Heart right ventricle (tissue), 16 donors: ENCODE results near the gene FCGR2B. TPM values are rescaled to one million over a fixed set of nuclear protein-coding genes. Genes with fewer than 3 reads are reported as not detected.
"Not testable (repeated sequence)": the region's sequence is repeated elsewhere in the genome, so short reads cannot be mapped to it uniquely, and the experiment has no call there.

Source experiments
- ATAC-seq, 8 donors: fragments of 200-7000 bp; cut with Tn5 transposase; one replicate each; pipeline ENCODE4 v1.9.1; 2020; ENCODE audit warnings: mild to moderate bottlenecking in 8 of 8, moderate library complexity in 8 of 8, moderate number of reproducible peaks in 1 of 8
- DNase-seq, 2 donors: peaks; one replicate each; pipeline ENCODE4 v3.0.0-alpha.2; 2020
- H3K27ac ChIP-seq, 10 donors: fragments of 200-600 bp; sonication (generic) in 2 of 10; one replicate each; pipeline versions ENCODE4 v1.5.0 to v1.8.0; 2020 to 2022; ENCODE audit warnings: mild to moderate bottlenecking in 3 of 10
- H3K27me3 ChIP-seq, 7 donors: fragments of 200-600 bp; one replicate each; pipeline ENCODE4 v1.8.0; 2021 to 2022; ENCODE audit warnings: mild to moderate bottlenecking in 2 of 7
- H3K36me3 ChIP-seq, 9 donors: fragments of 200-600 bp; sonication (generic) in 1 of 9; one replicate each; pipeline versions ENCODE4 v1.5.0 to v1.8.0; 2020 to 2022; ENCODE audit warnings: mild to moderate bottlenecking in 2 of 9
- H3K4me1 ChIP-seq, 9 donors: fragments of 200-600 bp; sonication (generic) in 1 of 9; one replicate each; pipeline versions ENCODE4 v1.5.0 to v1.8.0; 2020 to 2022; ENCODE audit warnings: mild to moderate bottlenecking in 4 of 9
- H3K4me3 ChIP-seq, 10 donors: fragments of 200-600 bp; sonication (generic) in 2 of 10; one replicate each; pipeline versions ENCODE4 v1.5.0 to v1.8.0; 2020 to 2022; ENCODE audit warnings: mild to moderate bottlenecking in 7 of 10, moderate library complexity in 2 of 10
- H3K9me3 ChIP-seq, 11 donors: fragments of 200-600 bp in 10 of 11; sonication (generic) in 2 of 11; one replicate each; pipeline versions ENCODE4 v1.5.0 to v1.8.0; 2013 to 2022; ENCODE audit warnings: mild to moderate bottlenecking in 2 of 11, control low read depth in 1 of 11, moderate library complexity in 1 of 11
- WGBS, 2 donors: extraction: QIAGEN DNeasy Blood & Tissue Kit; methylation state at CpG; one replicate each; pipeline ENCODE4 v1.1.7; 2013; ENCODE audit warnings: inconsistent platforms in 1 of 2; 5-methylcytosine and 5-hydroxymethylcytosine counted together
- intact Hi-C, 10 donors: fragments of 100-400 bp; cut with DNase I; formaldehyde crosslinking; loops; one replicate each; pipeline versions ENCODE4 v1.11.1 to v1.14.2; 2022
- long read RNA-seq, 3 donors: library from polyadenylated mRNA; unstranded; transcript quantifications; one replicate each; pipeline ENCODE4 v2.0.0, GENCODE V29; 2020 to 2021
- polyA plus RNA-seq, 2 donors: library from polyadenylated mRNA; stranded (reverse); fragments of 200-250 nt; gene quantifications; one replicate each; pipeline ENCODE4 v1.2.3, GENCODE V29; 2013
- total RNA-seq, 10 donors: library from RNA; stranded (reverse); fragmentation: NEBNext Ultra II Directional in 3 of 10; extraction: Animal tissue kit (Norgen Biotek cat#: 25700) in 3 of 10; gene quantifications; one replicate each; pipeline versions ENCODE4 v1.2.1 to v1.2.4, GENCODE V29; 2021 to 2023
- donor health status: Arrhythmogenic right ventricular cardiomyopathy.
- donor health status: ischemic (EF 13 %, LVEDD 7.1; RV severe dilation, severe dysfunction).
- donor health status: healthy with polysubstance abuse.
- donor health status: DM: no; HTN: yes; CAD: no.
- donor health status: DM: no; HTN: no; CAD: no.
- donor health status: ischemic (EF 25% LVEDD 6.9; RV normal size, moderate dysfunction).
- donor health status: ischemic (EF 25% LVEDD 5.7; RV mildly dilated, moderate dysfunction).
- donor health status: healthy.
- donor health status: DM: yes; HTN: yes; CAD: no.
- donor health status: Ischemic cardiomyopathy.
- donor health status: ischemic (EF 35%, LVEDD 5.7; RV mildly dilated, moderate dysfunction).
- donor health status: nonischemic (EF 11% LVEDD 7.7; RV severe dilation, severe dysfunction).
- donor health status: DM: yes; HTN: yes; CAD: no.
- donor health status: PGD.
- donor health status: ischemic (EF 29% LVEDD 5.4; RV normal size, mild dysfunction).
- donor health status: nonischemic (EF 23%, LVEDD 6.1; RV moderate dilation, normal function).

FCGR2B gene
- total RNA-seq = 10 to 100 TPM in 2 of 10 donors, 1 to 10 TPM in 8; 1.7 to 40.9 (median 6.7) TPM
- 1 to 10 TPM; 3.7 to 4.3 TPM for polyA plus RNA-seq
- long read RNA-seq, donor 1 = 0 reads
- long read RNA-seq, donor 2 = 0 reads
- long read RNA-seq, donor 3, partial matches to known transcripts = 1 of 3 reads
- long read RNA-seq, donor 3, other reads (novel, unspliced or antisense) = 0 of 3 reads

- WGBS, 2 donors = no CpG with 5 or more reads among the region's 4 CpGs
- intact Hi-C loops = not testable (repeated sequence)
- peak in 6 of 8 donors; percentile 35 to 65 (median 60) for ATAC-seq
These were observed at the start of gene FCGR2B for GRCh38 chr1:161662684-161663339. Gene FCGR2B (plus strand): TSS chr1:161663143. CDS start chr1:161663242, 99 bp downstream.

GRCh38 chr1:161616417-161616816, 46.5 kb upstream of the FCGR2B start:
- H3K4me3 ChIP-seq, H3K9me3 ChIP-seq, H3K36me3 ChIP-seq, intact Hi-C loops, ATAC-seq, H3K27ac ChIP-seq, DNase-seq: not testable (repeated sequence)
- peaks cover 0 to 13% (median 4%) of the 10 kb centered on the region in 9 donors for H3K4me1 ChIP-seq
- peaks cover 0 to 18% (median 2%) of the 10 kb centered on the region in 7 donors for H3K27me3 ChIP-seq
- 92% methylated on average over 22 to 30 of the region's 30 CpGs for WGBS, 2 donors

More at GRCh38 chr1:161662684-161663339, at the start of gene FCGR2B:
- H3K4me1 ChIP-seq, H3K9me3 ChIP-seq, H3K4me3 ChIP-seq, H3K27me3 ChIP-seq, DNase-seq, H3K27ac ChIP-seq, H3K36me3 ChIP-seq: not testable (repeated sequence)

GRCh38 chr1:161618517-161618916, 44.4 kb upstream of the FCGR2B start:
- H3K9me3 ChIP-seq, H3K36me3 ChIP-seq, intact Hi-C loops, DNase-seq, H3K4me3 ChIP-seq, ATAC-seq, H3K27ac ChIP-seq: not testable (repeated sequence)
- peaks cover 0 to 30% (median 5%) of the 10 kb centered on the region in 7 donors for H3K27me3 ChIP-seq
- WGBS, 2 donors = 85 to 98% methylated on average over 4 of the region's 4 CpGs
- peaks cover 0 to 14% (median 0%) of the 10 kb centered on the region in 9 donors for H3K4me1 ChIP-seq

- H3K36me3 ChIP-seq, DNase-seq, H3K27ac ChIP-seq, ATAC-seq, intact Hi-C loops, H3K9me3 ChIP-seq, H3K4me3 ChIP-seq: not testable (repeated sequence)
- H3K27me3 ChIP-seq = peaks cover 0 to 42% (median 5%) of the 10 kb centered on the region in 7 donors
- H3K4me1 ChIP-seq = peaks cover 0 to 16% (median 0%) of the 10 kb centered on the region in 9 donors
- 87 to 92% methylated on average over 7 of the region's 7 CpGs for WGBS, 2 donors
These were observed 42.5 kb upstream of the FCGR2B start for GRCh38 chr1:161620399-161620798.

- Histone ChIP-seq H3K4me1 (peaks cover 0 to 20% (median 0%) of the 10 kb centered on the region in 9 donors), H3K4me3 (peak overlapping the region in 9 of 10 donors; percentile 27 to 56 (median 46)), H3K27ac (peak overlapping the region in 2 of 10 donors; percentile 22 to 72), H3K27me3 (peaks cover 0 to 42% (median 5%) of the 10 kb centered on the region in 7 donors)
- DNase-seq (peak; percentile 35 to 50), ATAC-seq (peak in 7 of 8 donors; percentile 47 to 80 (median 68))
- H3K9me3 ChIP-seq, H3K36me3 ChIP-seq, intact Hi-C loops: not testable (repeated sequence)
- 3% methylated on average over 40 to 41 of the region's 41 CpGs for WGBS, 2 donors
These were observed 41.6 kb upstream of the FCGR2B start for GRCh38 chr1:161621181-161622000.

GRCh38 chr1:161622054-161622453, 40.9 kb upstream of the FCGR2B start:
- Histone ChIP-seq H3K4me1 (peaks cover 0 to 25% (median 0%) of the 10 kb centered on the region in 9 donors), H3K27me3 (peaks cover 0 to 42% (median 5%) of the 10 kb centered on the region in 7 donors), H3K4me3 (peak overlapping the region in 3 of 10 donors; percentile 41 to 54 (median 46)), H3K27ac (peak overlapping the region in 1 of 10 donors; percentile 72)
- H3K36me3 ChIP-seq, H3K9me3 ChIP-seq, DNase-seq, intact Hi-C loops: not testable (repeated sequence)
- ATAC-seq = peak in 1 of 8 donors; percentile 8
- WGBS, 2 donors = 51 to 57% methylated on average over 8 of the region's 8 CpGs

GRCh38 chr1:161623401-161624051, 39.4 kb upstream of the FCGR2B start:
- intact Hi-C loops, H3K36me3 ChIP-seq, H3K9me3 ChIP-seq, DNase-seq, H3K4me3 ChIP-seq, ATAC-seq: not testable (repeated sequence)
- Histone ChIP-seq H3K4me1 (peaks cover 0 to 27% (median 0%) of the 10 kb centered on the region in 9 donors), H3K27ac (peak overlapping the region in 1 of 10 donors; percentile 36), H3K27me3 (peaks cover 0 to 42% (median 5%) of the 10 kb centered on the region in 7 donors)
- 41 to 45% methylated on average over 5 of the region's 6 CpGs for WGBS, 2 donors

- Histone ChIP-seq H3K27me3 (peaks cover 0 to 42% (median 5%) of the 10 kb centered on the region in 7 donors), H3K27ac (peak overlapping the region in 1 of 10 donors; percentile 26), H3K4me1 (peaks cover 0 to 27% (median 0%) of the 10 kb centered on the region in 9 donors)
- WGBS, 2 donors = 88% methylated on average over 1 of the region's 1 CpG
- ATAC-seq, H3K4me3 ChIP-seq, DNase-seq, H3K36me3 ChIP-seq, intact Hi-C loops, H3K9me3 ChIP-seq: not testable (repeated sequence)
These were observed 38.3 kb upstream of the FCGR2B start for GRCh38 chr1:161624605-161625004.

GRCh38 chr1:161626445-161627146, 36.3 kb upstream of the FCGR2B start:
- H3K9me3 ChIP-seq, intact Hi-C loops, DNase-seq, H3K36me3 ChIP-seq: not testable (repeated sequence)
- Histone ChIP-seq H3K4me3 (peak overlapping the region in 1 of 10 donors; percentile 18), H3K4me1 (peaks cover 0 to 18% (median 0%) of the 10 kb centered on the region in 9 donors), H3K27me3 (peaks cover 0 to 22% (median 1%) of the 10 kb centered on the region in 7 donors), H3K27ac (peak overlapping the region in 1 of 10 donors; percentile 65)
- 81 to 86% methylated on average over 9 of the region's 10 CpGs for WGBS, 2 donors
- peak in 2 of 8 donors; percentile 24 to 33 for ATAC-seq
